ENCODE measurements around the gene FOXK1. TPM values are rescaled to one million over a fixed set of nuclear protein-coding genes. Genes with fewer than 3 reads are reported as not detected.

FOXK1 gene
- total and polyA plus RNA-seq, 2 donors (not counting 1 experiment from before 2014, with no cell fraction given), result 5.2 to 26.9 TPM

DNA sequence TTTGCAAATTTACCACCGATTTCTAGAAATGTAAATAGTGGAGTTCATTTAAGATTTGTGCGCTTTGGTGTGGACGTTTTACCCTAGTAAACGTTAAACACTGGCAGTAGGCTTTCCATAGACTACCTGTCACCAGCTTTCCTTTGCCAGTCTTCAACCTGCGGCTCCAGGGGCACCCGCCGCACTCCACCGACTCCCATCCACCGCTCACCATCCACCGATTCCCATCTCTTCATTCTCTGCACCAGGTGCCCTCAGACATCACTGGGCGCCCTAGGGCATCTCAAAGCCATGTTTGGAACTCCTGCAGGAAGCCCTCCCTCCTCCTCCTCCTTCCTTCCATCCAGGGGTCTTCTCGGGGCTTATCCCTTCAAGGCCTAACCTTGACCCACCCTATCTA lies 91.9 kb downstream of the FOXK1 start:
- Histone ChIP-seq H3K4me2 (ENCODE audit: extremely low read depth, insufficient read depth, low read length) (no peak overlapping the region), H4K20me1 (ENCODE audit: control insufficient read depth, extremely low read depth, insufficient read depth, low read length) (no peaks in the 10 kb centered on the region), H2AFZ (ENCODE audit: low read length) (no peak overlapping the region), H3K36me3 (ENCODE audit: control insufficient read depth, insufficient read depth, low read length) (peaks cover 6% of the 10 kb centered on the region), H3K4me3 (replicated peaks in 1 of 4; ENCODE audit: control extremely low read depth in 1 of 4, insufficient read depth in 1 of 4, low read depth in 3 of 4, low read length in 4 of 4) (no peak overlapping the region), H3K27ac (ENCODE audit: insufficient read depth, low read length) (no peak overlapping the region), H3K79me2 (ENCODE audit: control insufficient read depth, insufficient read depth, low read length) (peaks cover 27% of the 10 kb centered on the region), H3K9me3 (ENCODE audit: control insufficient read depth, insufficient read depth, low read depth, low read length) (no peaks in the 10 kb centered on the region), H3K9ac (ENCODE audit: insufficient read depth, low read length) (no peak overlapping the region), H3K4me1 (ENCODE audit: control insufficient read depth, extremely low read depth, insufficient read depth, low read length) (peaks cover 2% of the 10 kb centered on the region), H3K27me3 (ENCODE audit: control insufficient read depth, insufficient read depth, low read length) (no peaks in the 10 kb centered on the region)
- no peak for DNase-seq (ENCODE audit: low read depth in 2 of 2)
- no peak for TF ChIP-seq EZH2 (IDR thresholded peaks at IDR 0.05; ENCODE audit: low read length, missing control alignments)
- TF ChIP-seq, protein P1, sequence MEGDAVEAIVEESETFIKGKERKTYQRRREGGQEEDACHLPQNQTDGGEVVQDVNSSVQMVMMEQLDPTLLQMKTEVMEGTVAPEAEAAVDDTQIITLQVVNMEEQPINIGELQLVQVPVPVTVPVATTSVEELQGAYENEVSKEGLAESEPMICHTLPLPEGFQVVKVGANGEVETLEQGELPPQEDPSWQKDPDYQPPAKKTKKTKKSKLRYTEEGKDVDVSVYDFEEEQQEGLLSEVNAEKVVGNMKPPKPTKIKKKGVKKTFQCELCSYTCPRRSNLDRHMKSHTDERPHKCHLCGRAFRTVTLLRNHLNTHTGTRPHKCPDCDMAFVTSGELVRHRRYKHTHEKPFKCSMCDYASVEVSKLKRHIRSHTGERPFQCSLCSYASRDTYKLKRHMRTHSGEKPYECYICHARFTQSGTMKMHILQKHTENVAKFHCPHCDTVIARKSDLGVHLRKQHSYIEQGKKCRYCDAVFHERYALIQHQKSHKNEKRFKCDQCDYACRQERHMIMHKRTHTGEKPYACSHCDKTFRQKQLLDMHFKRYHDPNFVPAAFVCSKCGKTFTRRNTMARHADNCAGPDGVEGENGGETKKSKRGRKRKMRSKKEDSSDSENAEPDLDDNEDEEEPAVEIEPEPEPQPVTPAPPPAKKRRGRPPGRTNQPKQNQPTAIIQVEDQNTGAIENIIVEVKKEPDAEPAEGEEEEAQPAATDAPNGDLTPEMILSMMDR (conservative IDR thresholded peaks at IDR 0.05 in 1 of 2, IDR thresholded peaks at IDR 0.05 in 1 of 2; ENCODE audit: low read depth in 1 of 2, low read length in 2 of 2), result no peak

DNA sequence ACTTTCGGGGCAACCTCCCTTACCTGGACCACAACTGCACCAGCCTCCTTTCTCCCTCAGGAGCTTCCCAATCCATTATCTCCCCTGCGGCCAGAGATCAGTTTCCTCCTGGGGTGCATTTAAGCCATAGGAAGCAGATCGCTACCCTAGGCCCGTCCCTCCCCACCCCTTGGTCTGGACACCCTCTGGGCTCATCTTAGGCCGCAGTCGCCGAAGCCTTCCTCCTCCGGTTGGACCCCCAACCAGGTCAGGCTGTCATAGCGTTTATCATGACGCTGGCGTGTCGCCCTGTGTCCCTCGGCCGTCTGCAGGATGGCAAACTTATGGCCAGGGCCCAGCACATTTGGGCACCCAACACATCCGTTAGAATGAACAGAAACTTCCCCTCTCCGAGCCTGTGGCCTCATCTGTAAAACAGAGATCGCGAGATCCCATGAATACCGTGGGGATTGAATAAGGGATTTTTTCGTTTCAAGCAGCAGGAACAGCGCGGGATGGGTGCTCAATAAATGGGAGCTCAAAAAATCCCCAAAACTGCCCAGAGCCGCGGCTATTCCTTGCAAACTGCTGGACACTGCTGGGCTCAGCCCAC lies 92.7 kb downstream of the FOXK1 start:
- DNase-seq (ENCODE audit: low read depth in 2 of 2), result peak; percentile 73 to 79
- Histone ChIP-seq H3K4me1 (ENCODE audit: control insufficient read depth, extremely low read depth, insufficient read depth, low read length) (peaks cover 2% of the 10 kb centered on the region), H2AFZ (ENCODE audit: low read length) (peak overlapping the region; percentile 51), H3K4me3 (replicated peaks in 1 of 4; ENCODE audit: control extremely low read depth in 1 of 4, insufficient read depth in 1 of 4, low read depth in 3 of 4, low read length in 4 of 4) (peak overlapping the region; percentile 60 to 92 (median 74)), H3K36me3 (ENCODE audit: control insufficient read depth, insufficient read depth, low read length) (peaks cover 4% of the 10 kb centered on the region), H3K9ac (ENCODE audit: insufficient read depth, low read length) (peak overlapping the region; percentile 96), H3K4me2 (ENCODE audit: extremely low read depth, insufficient read depth, low read length) (peak overlapping the region; percentile 86), H4K20me1 (ENCODE audit: control insufficient read depth, extremely low read depth, insufficient read depth, low read length) (no peaks in the 10 kb centered on the region), H3K9me3 (ENCODE audit: control insufficient read depth, insufficient read depth, low read depth, low read length) (no peaks in the 10 kb centered on the region), H3K27me3 (ENCODE audit: control insufficient read depth, insufficient read depth, low read length) (no peaks in the 10 kb centered on the region), H3K79me2 (ENCODE audit: control insufficient read depth, insufficient read depth, low read length) (peaks cover 28% of the 10 kb centered on the region), H3K27ac (ENCODE audit: insufficient read depth, low read length) (peak overlapping the region; percentile 93)
- no peak for TF ChIP-seq EZH2 (IDR thresholded peaks at IDR 0.05; ENCODE audit: low read length, missing control alignments)
- TF ChIP-seq, protein P1 (conservative IDR thresholded peaks at IDR 0.05 in 1 of 2, IDR thresholded peaks at IDR 0.05 in 1 of 2; ENCODE audit: low read depth in 1 of 2, low read length in 2 of 2), result no peak

DNA sequence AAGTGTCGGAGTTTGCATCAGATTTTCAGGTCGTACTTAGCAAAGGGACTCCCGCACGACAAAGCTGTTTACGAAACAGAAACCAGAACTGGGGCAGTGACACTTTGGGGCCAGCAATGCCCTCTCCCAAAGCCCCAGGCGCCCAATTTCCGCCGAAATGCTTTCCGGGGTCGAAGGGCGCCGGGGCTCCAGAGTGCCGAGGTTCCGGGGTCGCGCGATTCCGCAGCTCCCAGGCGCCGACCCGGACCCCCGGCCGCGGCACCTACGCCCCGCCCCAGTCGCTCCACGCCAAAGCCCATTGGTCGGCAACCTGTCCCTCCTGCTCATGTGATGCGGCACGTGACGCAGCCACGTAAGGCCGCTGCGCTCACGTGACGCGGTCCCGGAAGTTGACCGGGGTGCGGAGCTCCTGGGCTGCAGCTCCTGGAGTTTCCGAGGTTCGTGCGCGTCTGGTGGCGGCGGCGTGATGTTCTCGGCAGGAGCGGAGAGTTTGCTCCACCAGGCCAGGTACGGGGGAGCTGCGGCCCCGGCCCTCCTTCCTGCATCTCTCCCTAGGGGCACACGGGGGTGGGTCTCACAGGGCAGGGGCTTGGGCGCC lies 93.3 kb downstream of the FOXK1 start, which contains the start of gene AP5Z1:
Gene AP5Z1 (plus strand): TSS at position 374 of the 598 bp plus-strand sequence. CDS start 93 bp downstream, at position 467.
- peaks cover 30% of the 10 kb centered on the region for H3K79me2 ChIP-seq (ENCODE audit: control insufficient read depth, insufficient read depth, low read length)
- H3K27ac ChIP-seq (ENCODE audit: insufficient read depth, low read length), result peak within 1 kb of the TSS; percentile 93
- H3K9me3 ChIP-seq (ENCODE audit: control insufficient read depth, insufficient read depth, low read depth, low read length), result no peaks in the 10 kb centered on the region
- peak within 1 kb of the TSS; percentile 86 for H3K4me2 ChIP-seq (ENCODE audit: extremely low read depth, insufficient read depth, low read length)
- TF ChIP-seq EZH2 (IDR thresholded peaks at IDR 0.05; ENCODE audit: low read length, missing control alignments), result no peak
- TF ChIP-seq, protein P1 (conservative IDR thresholded peaks at IDR 0.05 in 1 of 2, IDR thresholded peaks at IDR 0.05 in 1 of 2; ENCODE audit: low read depth in 1 of 2, low read length in 2 of 2), result no peak
- H3K36me3 ChIP-seq (ENCODE audit: control insufficient read depth, insufficient read depth, low read length), result peaks cover 4% of the 10 kb centered on the region
- peak within 1 kb of the TSS; percentile 96 for H3K9ac ChIP-seq (ENCODE audit: insufficient read depth, low read length)
- peak within 1 kb of the TSS; percentile 51 for H2AFZ ChIP-seq (ENCODE audit: low read length)
- H3K4me1 ChIP-seq (ENCODE audit: control insufficient read depth, extremely low read depth, insufficient read depth, low read length), result peaks cover 2% of the 10 kb centered on the region
- H4K20me1 ChIP-seq (ENCODE audit: control insufficient read depth, extremely low read depth, insufficient read depth, low read length), result no peaks in the 10 kb centered on the region
- peak within 1 kb of the TSS; percentile 60 to 92 (median 74) for H3K4me3 ChIP-seq (replicated peaks in 1 of 4; ENCODE audit: control extremely low read depth in 1 of 4, insufficient read depth in 1 of 4, low read depth in 3 of 4, low read length in 4 of 4)
- no peaks in the 10 kb centered on the region for H3K27me3 ChIP-seq (ENCODE audit: control insufficient read depth, insufficient read depth, low read length)
- DNase-seq (ENCODE audit: low read depth in 2 of 2), result peak; percentile 95 to 96

Measured in fibroblast of lung (primary cell).